GM19455 (cell line): ENCODE data around the gene CTXN3.
"Not testable (repeated sequence)": the region's sequence is repeated elsewhere in the genome, so short reads cannot be mapped to it uniquely, and the experiment has no call there.

Experiments used
- ATAC-seq: cut with Tn5 transposase; IDR thresholded peaks from one replicate; pipeline ENCODE4 v1.9.1; 2021; ENCODE audit not compliant: unreplicated experiment

CTXN3 gene

GRCh38 chr5:127650022-127650421 lies 1.1 kb downstream of the CTXN3 start:
- no peak for ATAC-seq

- no peak for ATAC-seq
Measured at GRCh38 chr5:127650649-127651048, 1.8 kb downstream of the CTXN3 start.

GRCh38 chr5:127652952-127653611 lies 4.2 kb downstream of the CTXN3 start:
- no peak for ATAC-seq

GRCh38 chr5:127656825-127657224 lies 7.9 kb downstream of the CTXN3 start:
- no peak for ATAC-seq

- ATAC-seq: no peak
Measured at GRCh38 chr5:127660047-127660733, 11.3 kb downstream of the CTXN3 start.

- ATAC-seq: no peak
Measured at GRCh38 chr5:127664093-127664492, 15.2 kb downstream of the CTXN3 start.

GRCh38 chr5:127665641-127666040 lies 16.8 kb downstream of the CTXN3 start:
- ATAC-seq: no peak

- ATAC-seq: no peak
Measured at GRCh38 chr5:127666043-127666716, 17.3 kb downstream of the CTXN3 start.

- no peak for ATAC-seq
Measured at GRCh38 chr5:127667926-127668325, 19.0 kb downstream of the CTXN3 start.

GRCh38 chr5:127671218-127671617 lies 22.3 kb downstream of the CTXN3 start:
- no peak for ATAC-seq

- no peak for ATAC-seq
Measured at GRCh38 chr5:127673117-127673800, 24.4 kb downstream of the CTXN3 start.

- not testable (repeated sequence) for ATAC-seq
Measured at GRCh38 chr5:127676951-127677350, 28.1 kb downstream of the CTXN3 start.

- not testable (repeated sequence) for ATAC-seq
Measured at GRCh38 chr5:127679691-127680330, 30.9 kb downstream of the CTXN3 start.

- no peak for ATAC-seq
Measured at GRCh38 chr5:127680595-127680994, 31.7 kb downstream of the CTXN3 start.

GRCh38 chr5:127683008-127683407 lies 34.1 kb downstream of the CTXN3 start:
- ATAC-seq: no peak

- ATAC-seq: no peak
Measured at GRCh38 chr5:127684726-127685467, 36.0 kb downstream of the CTXN3 start.

GRCh38 chr5:127685662-127686061 lies 36.8 kb downstream of the CTXN3 start:
- no peak for ATAC-seq

- ATAC-seq: no peak
Measured at GRCh38 chr5:127686424-127686823, 37.5 kb downstream of the CTXN3 start.

- no peak for ATAC-seq
Measured at GRCh38 chr5:127694518-127695171, 45.8 kb downstream of the CTXN3 start.

- ATAC-seq: no peak
Measured at GRCh38 chr5:127695346-127695745, 46.5 kb downstream of the CTXN3 start.
